GM18508 (cell line): ENCODE data around the gene C6orf15.
A peak's percentile ranks its signal among the peaks of the same experiment; 100 is the strongest.

Experiments
- ATAC-seq: cut with Tn5 transposase; IDR thresholded peaks from one replicate; pipeline ENCODE4 v1.9.1; 2021; ENCODE audit warnings: moderate number of reproducible peaks; ENCODE audit not compliant: insufficient read depth, unreplicated experiment

C6orf15 gene

DNA sequence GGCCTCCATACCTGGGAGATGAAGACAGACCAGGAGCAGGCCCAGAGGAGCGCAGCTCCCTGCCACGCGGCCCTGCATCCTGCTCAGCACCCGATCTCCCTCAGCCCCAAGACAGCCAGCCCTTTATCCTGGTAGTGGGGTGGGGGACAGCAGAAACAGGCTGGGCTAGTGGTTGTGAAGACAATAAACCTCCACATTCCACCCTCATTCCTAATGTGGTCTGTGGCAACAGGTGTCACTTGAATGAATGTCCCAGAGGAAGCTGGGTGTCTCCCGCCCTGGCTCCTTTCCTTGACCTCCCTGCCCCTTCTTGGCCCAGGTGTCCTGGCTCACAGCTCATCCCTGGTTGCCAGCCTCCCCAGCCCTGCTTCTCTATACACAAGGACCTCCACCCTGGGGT lies at the start of gene C6orf15:
TSS of gene C6orf15 (minus strand) at position 98 of the 400 bp plus-strand sequence. CDS start at position 78, 20 bp downstream.
- no peak for ATAC-seq

- no peak for ATAC-seq
Observed at GRCh38 chr6:31161216-31162126, 49.1 kb upstream of the C6orf15 start.

GRCh38 chr6:31158863-31159855 lies 46.8 kb upstream of the C6orf15 start:
- ATAC-seq = no peak

GRCh38 chr6:31158140-31158862 lies 45.9 kb upstream of the C6orf15 start, which contains the start of gene TCF19:
TSS of gene TCF19 (plus strand) at chr6:31158589. CDS start at chr6:31159470, 881 bp downstream.
- peak; percentile 80 for ATAC-seq

GRCh38 chr6:31157513-31158139 lies 45.3 kb upstream of the C6orf15 start, which contains the start of gene CCHCR1:
TSS of gene CCHCR1 (minus strand) at chr6:31157802. CDS start at chr6:31157600, 202 bp downstream.
- no peak for ATAC-seq

DNA sequence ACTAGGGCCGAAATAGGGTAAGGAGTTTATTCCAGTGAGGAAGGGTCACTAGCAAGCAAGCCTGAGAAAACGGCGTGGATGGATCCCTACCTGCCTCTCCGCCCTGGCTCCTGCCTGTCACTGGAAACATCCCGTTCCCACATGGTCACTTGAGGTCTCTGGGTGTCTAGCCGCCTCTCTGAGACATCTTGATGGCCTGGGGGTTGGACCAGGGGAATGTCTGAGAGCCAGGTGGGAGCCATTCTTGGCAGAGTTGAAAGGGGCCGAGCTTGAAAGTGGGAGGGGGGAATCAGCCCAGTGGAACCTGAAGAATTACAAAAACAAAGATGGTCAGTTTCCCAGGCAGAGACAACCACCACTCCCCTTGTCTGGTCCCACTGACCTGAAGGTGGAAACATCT lies 44.3 kb upstream of the C6orf15 start:
- no peak for ATAC-seq

GRCh38 chr6:31154436-31154835 lies 42.1 kb upstream of the C6orf15 start:
- ATAC-seq = no peak

GRCh38 chr6:31152781-31153180 lies 40.4 kb upstream of the C6orf15 start:
- ATAC-seq = no peak

GRCh38 chr6:31149827-31150447 lies 37.6 kb upstream of the C6orf15 start:
- no peak for ATAC-seq

- no peak for ATAC-seq
Observed at GRCh38 chr6:31145386-31145785, 33.0 kb upstream of the C6orf15 start.

DNA sequence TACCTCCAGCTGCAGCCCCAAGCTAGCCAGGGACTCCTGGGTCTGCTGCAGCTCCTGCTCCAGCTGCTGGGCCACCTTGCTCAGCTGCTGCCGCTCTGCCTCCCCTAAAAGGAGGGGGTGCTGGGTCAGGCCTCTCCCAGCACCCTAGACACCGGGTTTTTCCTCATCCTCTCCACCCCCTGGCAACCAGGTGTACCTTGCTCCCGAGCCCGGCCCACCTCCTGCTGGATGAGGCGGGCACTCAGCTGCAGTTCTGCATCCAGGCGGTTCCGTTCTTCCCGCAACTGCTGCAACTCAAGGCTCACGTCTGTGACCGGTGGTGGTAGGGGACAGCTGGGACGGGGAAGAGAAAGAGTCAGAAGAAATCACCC lies 32.6 kb upstream of the C6orf15 start:
- ATAC-seq = no peak

DNA sequence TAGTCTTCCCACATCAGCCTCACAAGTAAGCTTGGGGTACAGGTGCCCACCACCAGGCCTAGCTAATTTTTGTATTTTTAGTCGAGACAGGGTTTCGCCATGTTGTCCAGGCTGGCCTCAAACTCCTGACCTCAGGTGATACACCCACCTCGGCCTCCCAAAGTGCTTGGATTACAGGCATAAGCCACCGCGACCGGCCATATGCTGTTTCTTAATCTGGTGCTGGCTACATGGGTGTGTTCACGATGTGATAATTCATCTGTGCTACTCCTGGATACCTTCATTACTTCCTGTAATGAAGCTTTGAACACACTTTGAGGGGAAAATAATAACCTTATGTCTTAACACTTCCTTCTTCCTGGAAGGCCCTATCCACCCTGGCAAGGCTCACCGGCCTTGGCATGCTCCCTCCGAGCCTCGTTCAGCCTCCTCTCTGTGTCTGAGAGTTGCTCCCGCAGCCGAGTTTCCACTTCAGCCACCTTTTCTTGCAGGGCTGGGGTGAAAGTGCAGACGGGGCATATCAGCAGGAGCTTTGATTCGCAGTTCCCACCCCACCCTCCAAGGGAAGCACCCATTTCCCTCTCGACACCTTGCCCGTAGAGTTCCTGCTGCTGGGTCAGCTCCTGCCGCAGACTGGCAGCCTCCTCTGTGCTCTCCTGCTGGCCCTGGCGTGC lies 32.1 kb upstream of the C6orf15 start:
- ATAC-seq = no peak

GRCh38 chr6:31143148-31143547 lies 30.8 kb upstream of the C6orf15 start:
- ATAC-seq = no peak

DNA sequence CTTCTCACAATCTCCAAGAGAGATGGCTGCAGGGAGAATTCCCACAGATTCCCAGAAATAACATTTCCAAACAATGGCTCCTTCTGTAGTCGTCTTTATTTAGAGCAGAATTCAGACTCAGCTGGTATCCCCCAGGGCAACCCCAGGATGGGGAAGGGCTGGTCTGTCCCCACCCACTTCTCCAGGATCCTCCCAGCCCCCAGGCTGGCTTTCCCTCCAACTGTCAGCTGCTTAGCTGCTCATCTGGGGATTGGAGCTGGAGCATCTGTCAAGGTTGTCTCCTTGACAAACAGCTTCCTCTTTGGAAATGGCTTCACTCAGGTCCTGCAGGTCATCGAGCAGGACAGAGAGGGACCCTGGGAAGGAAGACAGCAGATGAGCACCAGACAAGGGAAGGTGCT lies 30.0 kb upstream of the C6orf15 start:
- ATAC-seq = no peak

DNA sequence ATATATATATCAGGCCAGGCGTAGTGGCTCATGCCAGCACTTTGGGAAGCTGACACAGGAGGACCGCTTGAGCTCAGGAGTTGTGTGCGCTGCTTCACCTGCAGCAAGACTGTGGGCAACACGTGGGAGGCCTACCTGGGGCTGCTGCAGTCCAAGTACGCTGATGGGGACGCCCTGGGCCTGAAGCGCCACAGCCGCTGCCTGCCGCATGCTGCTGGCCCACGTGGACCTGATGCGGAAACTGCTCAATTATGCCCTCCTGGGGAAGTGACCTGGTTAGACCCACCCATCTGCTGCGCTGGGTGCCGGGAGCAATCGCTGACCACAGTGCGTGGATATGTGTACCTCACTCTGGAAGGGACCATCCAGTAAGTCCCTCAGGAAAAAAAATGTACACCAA lies 28.3 kb upstream of the C6orf15 start:
- ATAC-seq = no peak

GRCh38 chr6:31139599-31139998 lies 27.2 kb upstream of the C6orf15 start:
- ATAC-seq = no peak

GRCh38 chr6:31138982-31139381 lies 26.6 kb upstream of the C6orf15 start, which contains the start of gene PSORS1C2:
TSS of gene PSORS1C2 (minus strand) at chr6:31139066. CDS start at chr6:31139026, 40 bp downstream.
- ATAC-seq = no peak

DNA sequence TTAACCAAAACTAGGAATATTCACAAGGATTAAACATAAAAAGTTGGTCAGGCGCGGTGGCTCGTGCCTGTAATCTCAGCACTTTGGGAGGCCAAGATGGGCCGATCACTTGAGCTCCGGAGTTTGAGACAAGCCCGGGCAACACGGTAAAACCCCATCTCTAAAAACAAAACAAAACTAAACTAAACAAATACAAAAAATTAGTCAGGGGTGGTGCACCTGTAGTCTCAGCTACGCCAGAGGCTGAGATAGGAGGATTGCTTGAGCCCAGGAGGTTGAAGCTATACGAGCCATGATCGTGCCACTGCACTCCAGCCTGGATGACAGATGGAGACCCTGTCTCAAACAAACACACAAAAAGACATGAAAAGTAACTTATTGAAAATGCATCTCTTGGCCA lies 23.3 kb upstream of the C6orf15 start:
- ATAC-seq = no peak

DNA sequence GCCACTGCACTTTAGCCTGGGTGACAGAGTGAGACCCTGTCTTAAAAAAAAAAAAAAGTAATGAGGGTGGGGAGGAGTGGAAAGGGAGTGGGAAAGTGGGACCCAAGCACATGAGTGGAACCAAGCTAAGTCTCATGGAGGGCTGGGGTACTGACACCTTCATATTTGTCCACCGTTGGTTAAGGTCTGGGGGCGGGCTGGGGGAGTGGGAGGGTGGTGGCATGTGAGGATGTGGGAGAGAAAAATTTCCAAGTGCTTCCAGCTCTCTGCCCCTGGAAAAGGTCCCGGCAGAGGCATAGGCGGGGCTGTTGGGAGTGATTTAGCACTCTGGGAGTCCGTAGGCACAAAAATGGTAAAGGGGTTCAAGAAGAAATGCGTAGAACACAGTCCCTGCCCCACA lies 20.4 kb upstream of the C6orf15 start:
- ATAC-seq = no peak
